ENCODE data around the gene OR5AS1.
"Not testable (repeated sequence)": the region's sequence is repeated elsewhere in the genome, so short reads cannot be mapped to it uniquely, and the experiment has no call there.

OR5AS1 gene

GRCh38 chr11:56058260-56058780 is 30.9 kb downstream of the OR5AS1 start:
- not testable (repeated sequence) for H3K4me3 ChIP-seq (ENCODE audit: control insufficient read depth, low read depth, low read length); DNase-seq (ENCODE audit: low read depth)

GRCh38 chr11:56066980-56067379 is 39.5 kb downstream of the OR5AS1 start:
- TF ChIP-seq CTCF (IDR thresholded peaks at IDR 0.05; ENCODE audit: control insufficient read depth, insufficient read depth, low read depth, low read length, missing control alignments): no peak
- H3K4me3 ChIP-seq (ENCODE audit: control insufficient read depth, low read depth, low read length): no peak overlapping the region
- DNase-seq (ENCODE audit: low read depth): no peak
